ENCODE measurements around the gene TMEM154.

- TF ChIP-seq ARNTL (CRISPR knock-in tag; IDR thresholded peaks at IDR 0.05; ENCODE audit: borderline replicate concordance, low read depth) (no peak), CREB5 (CRISPR knock-in tag; IDR thresholded peaks at IDR 0.05; ENCODE audit: low read depth) (no peak), ZFP30 (CRISPR knock-in tag; IDR thresholded peaks at IDR 0.05) (no peak), BACH2 (CRISPR knock-in tag; IDR thresholded peaks at IDR 0.05; ENCODE audit: borderline replicate concordance) (no peak), ZNF8 (CRISPR knock-in tag; IDR thresholded peaks at IDR 0.05) (no peak), TOX (CRISPR knock-in tag; IDR thresholded peaks at IDR 0.05; ENCODE audit: borderline replicate concordance) (no peak), ZC3H10 (CRISPR knock-in tag; IDR thresholded peaks at IDR 0.05) (no peak), PATZ1 (CRISPR knock-in tag; IDR thresholded peaks at IDR 0.05; ENCODE audit: borderline replicate concordance) (no peak), CSRNP3 (CRISPR knock-in tag; IDR thresholded peaks at IDR 0.05) (no peak), OSR1 (CRISPR knock-in tag; IDR thresholded peaks at IDR 0.05) (no peak), TCF4 (CRISPR knock-in tag; IDR thresholded peaks at IDR 0.05; ENCODE audit: borderline replicate concordance) (no peak)
These were observed 20.0 kb downstream of the TMEM154 start for GRCh38 chr4:152659806-152660205.
